Cortex of kidney (tissue), 1 donor: ENCODE measurements around the gene RNF220.
"Not testable (repeated sequence)": the region's sequence is repeated elsewhere in the genome, so short reads cannot be mapped to it uniquely, and the experiment has no call there.

Experiments
- DNase-seq: peaks from one replicate; lab custom pipeline; 2025; lab: John Stamatoyannopoulos, UW

RNF220 gene

GRCh38 chr1:44549510-44549909, 144.5 kb downstream of the RNF220 start:
- DNase-seq, result no peak

- DNase-seq, result no peak
Measured at GRCh38 chr1:44553127-44553758, 148.2 kb downstream of the RNF220 start.

GRCh38 chr1:44553771-44554170, 148.7 kb downstream of the RNF220 start:
- no peak for DNase-seq

- DNase-seq, result no peak
Measured at GRCh38 chr1:44554706-44555105, 149.7 kb downstream of the RNF220 start.

- no peak for DNase-seq
Measured at GRCh38 chr1:44557778-44558177, 152.7 kb downstream of the RNF220 start.

GRCh38 chr1:44558883-44559282, 153.8 kb downstream of the RNF220 start:
- DNase-seq, result no peak

GRCh38 chr1:44559330-44559729, 154.3 kb downstream of the RNF220 start:
- DNase-seq, result no peak

- DNase-seq, result no peak
Measured at GRCh38 chr1:44559913-44560312, 154.9 kb downstream of the RNF220 start.

GRCh38 chr1:44560696-44561095, 155.6 kb downstream of the RNF220 start:
- DNase-seq, result not testable (repeated sequence)

- no peak for DNase-seq
Measured at GRCh38 chr1:44565259-44565750, 160.2 kb downstream of the RNF220 start.

GRCh38 chr1:44565833-44566232, 160.8 kb downstream of the RNF220 start:
- DNase-seq, result no peak

- no peak for DNase-seq
Measured at GRCh38 chr1:44566281-44567046, 161.4 kb downstream of the RNF220 start.

- DNase-seq, result no peak
Measured at GRCh38 chr1:44568128-44568900, 163.3 kb downstream of the RNF220 start.

- DNase-seq, result no peak
Measured at GRCh38 chr1:44569491-44569890, 164.4 kb downstream of the RNF220 start.

GRCh38 chr1:44571712-44572571, 166.9 kb downstream of the RNF220 start:
- DNase-seq, result no peak

GRCh38 chr1:44572572-44572879, 167.5 kb downstream of the RNF220 start:
- no peak for DNase-seq

GRCh38 chr1:44575396-44575795, 170.3 kb downstream of the RNF220 start:
- no peak for DNase-seq

- no peak for DNase-seq
Measured at GRCh38 chr1:44576456-44577150, 171.5 kb downstream of the RNF220 start.

- no peak for DNase-seq
Measured at GRCh38 chr1:44581205-44581604, 176.2 kb downstream of the RNF220 start.

GRCh38 chr1:44584167-44584566, 179.1 kb downstream of the RNF220 start:
- no peak for DNase-seq

- DNase-seq, result no peak
Measured at GRCh38 chr1:44585315-44585920, 180.4 kb downstream of the RNF220 start.
